H1 (cell line): ENCODE data around the gene OTOGL.

Experiments used
- EP300 ChIP-seq, 2 experiments: IDR thresholded peaks; 1 replicate in 1 of 2; 2 replicates in 1 of 2; pipeline ENCODE4 v1.6.1; 2011 to 2012; ENCODE audit warnings: low read depth in 2 of 2, low read length in 2 of 2, mild to moderate bottlenecking in 2 of 2, borderline replicate concordance in 1 of 2, inconsistent platforms in 1 of 2, moderate library complexity in 1 of 2
- EZH2 ChIP-seq: fragments of 200-600 bp; sonication (generic); IDR thresholded peaks from 2 replicates; pipeline ENCODE4 v1.7.1; 2012; ENCODE audit warnings: low read depth, mild to moderate bottlenecking, moderate library complexity, low read length, inconsistent platforms; ENCODE audit not compliant: severe bottlenecking
- GTF2F1 ChIP-seq: IDR thresholded peaks from 2 replicates; pipeline ENCODE4 v1.6.1; 2012; ENCODE audit warnings: low read depth, low read length, improper control_type of control experiment, borderline replicate concordance
- JUN ChIP-seq: IDR thresholded peaks from 2 replicates; pipeline ENCODE4 v1.6.1; 2011; ENCODE audit warnings: low read depth, mild to moderate bottlenecking, improper control_type of control experiment, low read length
- POLR2A ChIP-seq, 2 experiments: IDR thresholded peaks; 1 replicate in 1 of 2; 2 replicates in 1 of 2; pipeline ENCODE4 v1.6.1; 2011; ENCODE audit warnings: low read depth in 2 of 2, low read length in 2 of 2, mild to moderate bottlenecking in 2 of 2; ENCODE audit errors: control extremely low read depth in 1 of 2
- TAF1 ChIP-seq: IDR thresholded peaks from 2 replicates; pipeline ENCODE4 v1.6.1; 2011; ENCODE audit warnings: mild to moderate bottlenecking, low read depth, low read length
- TAF7 ChIP-seq: optimal IDR thresholded peaks from 2 replicates; pipeline ENCODE3; 2011; ENCODE audit warnings: low read depth, mild to moderate bottlenecking, inconsistent platforms, low read length, moderate library complexity, borderline replicate concordance
- TCF12 ChIP-seq: IDR thresholded peaks from 2 replicates; pipeline ENCODE4 v1.6.1; 2011; ENCODE audit warnings: low read depth, mild to moderate bottlenecking, low read length
- YY1 ChIP-seq: IDR thresholded peaks from 2 replicates; pipeline ENCODE4 v1.6.1; 2011; ENCODE audit warnings: low read depth, mild to moderate bottlenecking, low read length
- ZNF274 ChIP-seq: IDR thresholded peaks from 2 replicates; pipeline ENCODE4 v1.7.0; 2012; ENCODE audit warnings: low read length, borderline replicate concordance; ENCODE audit errors: extremely low read depth
- TF ChIP-seq, protein P1 (sequence below): IDR thresholded peaks from 2 replicates; pipeline ENCODE4 v1.6.1; 2011; ENCODE audit warnings: low read length, improper control_type of control experiment
- TF ChIP-seq, protein P2 (sequence below), 3 experiments: IDR thresholded peaks; 1 replicate in 2 of 3; 2 replicates in 1 of 3; pipeline versions ENCODE4 v1.5.1 to v1.6.1; 2011; ENCODE audit warnings: low read length in 3 of 3, mild to moderate bottlenecking in 3 of 3, inconsistent platforms in 2 of 3, low read depth in 1 of 3, moderate library complexity in 1 of 3; ENCODE audit not compliant: insufficient read depth in 1 of 3; ENCODE audit errors: control extremely low read depth in 1 of 3
- TF ChIP-seq, protein P3 (sequence below): IDR thresholded peaks from 2 replicates; pipeline ENCODE4 v1.6.1; 2012; ENCODE audit warnings: inconsistent platforms
- TF ChIP-seq, protein P4 (sequence below): IDR thresholded peaks from 2 replicates; pipeline ENCODE4 v1.6.1; 2012; ENCODE audit warnings: inconsistent platforms

DNA sequence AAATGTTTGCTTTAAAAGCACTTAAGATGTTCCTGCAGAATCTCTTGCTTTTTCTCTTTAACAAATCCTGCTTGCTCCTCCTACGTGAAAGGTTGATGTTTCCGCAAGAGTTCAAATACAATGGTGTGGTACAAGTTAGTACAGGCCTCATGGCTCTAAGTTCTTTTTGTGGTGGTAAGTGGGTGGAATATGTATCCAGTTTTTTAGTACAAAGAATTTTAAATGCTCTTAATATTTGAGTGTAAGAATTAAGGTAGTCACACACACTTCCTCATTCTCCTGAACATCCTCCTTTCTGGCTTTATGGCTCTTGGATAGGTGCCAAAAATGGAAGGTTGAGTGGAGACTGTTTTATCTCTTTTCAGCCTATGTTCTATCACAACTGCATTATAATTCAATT is 1.8 kb downstream of the OTOGL start:
- TF ChIP-seq POLR2A (IDR thresholded peaks at IDR 0.05; ENCODE audit: control extremely low read depth in 1 of 2, low read depth in 2 of 2, low read length in 2 of 2) (no peak), EP300 (IDR thresholded peaks at IDR 0.05; ENCODE audit: borderline replicate concordance in 1 of 2, low read depth in 2 of 2, low read length in 2 of 2) (no peak), TAF7 (no peak), TAF1 (no peak), TCF12 (no peak), YY1 (no peak), GTF2F1 (no peak), ZNF274 (no peak), JUN (no peak), EZH2 (no peak)
- TF ChIP-seq, protein P1, sequence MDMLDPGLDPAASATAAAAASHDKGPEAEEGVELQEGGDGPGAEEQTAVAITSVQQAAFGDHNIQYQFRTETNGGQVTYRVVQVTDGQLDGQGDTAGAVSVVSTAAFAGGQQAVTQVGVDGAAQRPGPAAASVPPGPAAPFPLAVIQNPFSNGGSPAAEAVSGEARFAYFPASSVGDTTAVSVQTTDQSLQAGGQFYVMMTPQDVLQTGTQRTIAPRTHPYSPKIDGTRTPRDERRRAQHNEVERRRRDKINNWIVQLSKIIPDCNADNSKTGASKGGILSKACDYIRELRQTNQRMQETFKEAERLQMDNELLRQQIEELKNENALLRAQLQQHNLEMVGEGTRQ = no peak
- TF ChIP-seq, protein P2, sequence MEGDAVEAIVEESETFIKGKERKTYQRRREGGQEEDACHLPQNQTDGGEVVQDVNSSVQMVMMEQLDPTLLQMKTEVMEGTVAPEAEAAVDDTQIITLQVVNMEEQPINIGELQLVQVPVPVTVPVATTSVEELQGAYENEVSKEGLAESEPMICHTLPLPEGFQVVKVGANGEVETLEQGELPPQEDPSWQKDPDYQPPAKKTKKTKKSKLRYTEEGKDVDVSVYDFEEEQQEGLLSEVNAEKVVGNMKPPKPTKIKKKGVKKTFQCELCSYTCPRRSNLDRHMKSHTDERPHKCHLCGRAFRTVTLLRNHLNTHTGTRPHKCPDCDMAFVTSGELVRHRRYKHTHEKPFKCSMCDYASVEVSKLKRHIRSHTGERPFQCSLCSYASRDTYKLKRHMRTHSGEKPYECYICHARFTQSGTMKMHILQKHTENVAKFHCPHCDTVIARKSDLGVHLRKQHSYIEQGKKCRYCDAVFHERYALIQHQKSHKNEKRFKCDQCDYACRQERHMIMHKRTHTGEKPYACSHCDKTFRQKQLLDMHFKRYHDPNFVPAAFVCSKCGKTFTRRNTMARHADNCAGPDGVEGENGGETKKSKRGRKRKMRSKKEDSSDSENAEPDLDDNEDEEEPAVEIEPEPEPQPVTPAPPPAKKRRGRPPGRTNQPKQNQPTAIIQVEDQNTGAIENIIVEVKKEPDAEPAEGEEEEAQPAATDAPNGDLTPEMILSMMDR (IDR thresholded peaks at IDR 0.05; ENCODE audit: control extremely low read depth in 1 of 3, insufficient read depth in 1 of 3, low read depth in 1 of 3, low read length in 3 of 3) = no peak
- TF ChIP-seq, protein P3, sequence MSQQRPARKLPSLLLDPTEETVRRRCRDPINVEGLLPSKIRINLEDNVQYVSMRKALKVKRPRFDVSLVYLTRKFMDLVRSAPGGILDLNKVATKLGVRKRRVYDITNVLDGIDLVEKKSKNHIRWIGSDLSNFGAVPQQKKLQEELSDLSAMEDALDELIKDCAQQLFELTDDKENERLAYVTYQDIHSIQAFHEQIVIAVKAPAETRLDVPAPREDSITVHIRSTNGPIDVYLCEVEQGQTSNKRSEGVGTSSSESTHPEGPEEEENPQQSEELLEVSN = no peak
- TF ChIP-seq, protein P4, sequence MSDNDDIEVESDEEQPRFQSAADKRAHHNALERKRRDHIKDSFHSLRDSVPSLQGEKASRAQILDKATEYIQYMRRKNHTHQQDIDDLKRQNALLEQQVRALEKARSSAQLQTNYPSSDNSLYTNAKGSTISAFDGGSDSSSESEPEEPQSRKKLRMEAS = no peak
